Uterus (tissue), 4 donors: ENCODE data around the gene EML6. TPM values are rescaled to one million over a fixed set of nuclear protein-coding genes. Genes with fewer than 3 reads are reported as not detected.

Source experiments
- DNase-seq, 2 donors: peaks; one replicate each; pipeline ENCODE4 v3.0.0-alpha.2; 2019 to 2020
- H3K27ac ChIP-seq, 2 donors: fragments of 200-600 bp; sonication (generic); 1 replicate in 1 of 2; 2 replicates in 1 of 2; pipeline ENCODE4 v1.5.1; 2016 to 2018
- H3K27me3 ChIP-seq, 2 donors: fragments of 200-600 bp; sonication (generic); one replicate each; pipeline ENCODE4 v1.5.1; 2018 to 2019; ENCODE audit warnings: control low read depth in 1 of 2
- H3K36me3 ChIP-seq, 2 donors: fragments of 200-600 bp; sonication (generic); one replicate each; pipeline ENCODE4 v1.5.1; 2019; ENCODE audit warnings: control low read depth in 1 of 2
- H3K4me1 ChIP-seq, 2 donors: fragments of 200-600 bp; sonication (generic); one replicate each; pipeline ENCODE4 v1.5.1; 2018 to 2019; ENCODE audit warnings: control low read depth in 1 of 2
- H3K4me3 ChIP-seq, 2 donors: fragments of 200-600 bp; sonication (generic); 1 replicate in 1 of 2; 2 replicates in 1 of 2; pipeline ENCODE4 v1.5.1; 2018 to 2019; ENCODE audit warnings: mild to moderate bottlenecking in 1 of 2
- H3K9me3 ChIP-seq, 2 donors: fragments of 200-600 bp; sonication (generic); one replicate each; pipeline ENCODE4 v1.5.1; 2019; ENCODE audit warnings: control low read depth in 1 of 2
- CTCF ChIP-seq, 4 experiments: fragments of 200-600 bp in 2 of 4; fragments of 450-650 bp in 2 of 4; sonication (generic) in 2 of 4; IDR thresholded peaks; one replicate each; pipeline ENCODE4 v1.5.1; 2016 to 2019; ENCODE audit warnings: antibody characterized with exemption in 4 of 4, mild to moderate bottlenecking in 2 of 4, moderate library complexity in 1 of 4
- POLR2A ChIP-seq, 2 donors: fragments of 450-650 bp; IDR thresholded peaks; one replicate each; pipeline ENCODE4 v1.6.1; 2016; ENCODE audit warnings: antibody characterized with exemption in 2 of 2, mild to moderate bottlenecking in 1 of 2, moderate library complexity in 1 of 2
- intact Hi-C: fragments of 100-400 bp; cut with DNase I; formaldehyde crosslinking; loops from one replicate; pipeline ENCODE4 v1.15.1; 2023; ENCODE audit warnings: low total_unique reads
- total RNA-seq, 4 donors: library from RNA; depleted of rRNA in 3 of 4; stranded (reverse); fragments of >200 nt in 3 of 4; gene quantifications; one replicate each; pipeline versions ENCODE4 v1.1.0 to v1.2.4, GENCODE V29; 2014 to 2023
- donor health status: DM: yes; HTN: yes; CAD: no.

EML6 gene
- total RNA-seq, 4 donors from 2014 or later, result 0.26 to 2.4 (median 1.5) TPM

- intact Hi-C loops, result no loop called here
- Histone ChIP-seq H3K4me3 (no peak overlapping the region), H3K4me1 (peaks cover 0 to 12% of the 10 kb centered on the region in 2 donors), H3K9me3 (no peaks in the 10 kb centered on the region), H3K36me3 (no peaks in the 10 kb centered on the region), H3K27ac (no peak overlapping the region), H3K27me3 (no peaks in the 10 kb centered on the region)
- no peak for DNase-seq
- TF ChIP-seq POLR2A (IDR thresholded peaks at IDR 0.05) (no peak), CTCF (IDR thresholded peaks at IDR 0.05) (no peak)
Observed at GRCh38 chr2:54979321-54980044, 256.0 kb downstream of the EML6 start.

DNA sequence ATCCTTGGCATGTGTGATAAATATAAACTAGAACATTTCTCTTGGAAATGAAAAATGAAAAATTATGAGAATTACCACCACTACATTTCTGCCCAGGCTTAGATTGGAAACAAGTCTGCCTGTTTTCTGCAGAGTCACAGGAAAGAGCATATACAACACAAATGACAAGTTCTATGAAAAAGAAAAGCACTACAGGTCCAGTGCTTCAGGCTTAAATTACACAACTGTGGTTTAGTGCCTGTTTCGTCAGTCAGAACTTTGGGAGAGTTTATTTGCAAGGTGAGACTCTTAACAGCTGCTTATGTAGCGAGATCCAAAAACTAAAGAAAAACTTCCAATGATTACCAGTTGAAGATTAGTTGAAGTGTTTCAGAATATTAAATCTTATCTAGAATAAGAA lies 257.9 kb downstream of the EML6 start:
- intact Hi-C loops, result no loop called here
- H3K4me3 ChIP-seq, result no peak overlapping the region
- peaks cover 7 to 11% of the 10 kb centered on the region in 2 donors for H3K4me1 ChIP-seq
- no peak for DNase-seq
- H3K9me3 ChIP-seq, result no peaks in the 10 kb centered on the region
- no peak for TF ChIP-seq POLR2A (IDR thresholded peaks at IDR 0.05)
- TF ChIP-seq CTCF (IDR thresholded peaks at IDR 0.05), result no peak
- no peaks in the 10 kb centered on the region for H3K27me3 ChIP-seq
- no peak overlapping the region for H3K27ac ChIP-seq
- no peaks in the 10 kb centered on the region for H3K36me3 ChIP-seq

DNA sequence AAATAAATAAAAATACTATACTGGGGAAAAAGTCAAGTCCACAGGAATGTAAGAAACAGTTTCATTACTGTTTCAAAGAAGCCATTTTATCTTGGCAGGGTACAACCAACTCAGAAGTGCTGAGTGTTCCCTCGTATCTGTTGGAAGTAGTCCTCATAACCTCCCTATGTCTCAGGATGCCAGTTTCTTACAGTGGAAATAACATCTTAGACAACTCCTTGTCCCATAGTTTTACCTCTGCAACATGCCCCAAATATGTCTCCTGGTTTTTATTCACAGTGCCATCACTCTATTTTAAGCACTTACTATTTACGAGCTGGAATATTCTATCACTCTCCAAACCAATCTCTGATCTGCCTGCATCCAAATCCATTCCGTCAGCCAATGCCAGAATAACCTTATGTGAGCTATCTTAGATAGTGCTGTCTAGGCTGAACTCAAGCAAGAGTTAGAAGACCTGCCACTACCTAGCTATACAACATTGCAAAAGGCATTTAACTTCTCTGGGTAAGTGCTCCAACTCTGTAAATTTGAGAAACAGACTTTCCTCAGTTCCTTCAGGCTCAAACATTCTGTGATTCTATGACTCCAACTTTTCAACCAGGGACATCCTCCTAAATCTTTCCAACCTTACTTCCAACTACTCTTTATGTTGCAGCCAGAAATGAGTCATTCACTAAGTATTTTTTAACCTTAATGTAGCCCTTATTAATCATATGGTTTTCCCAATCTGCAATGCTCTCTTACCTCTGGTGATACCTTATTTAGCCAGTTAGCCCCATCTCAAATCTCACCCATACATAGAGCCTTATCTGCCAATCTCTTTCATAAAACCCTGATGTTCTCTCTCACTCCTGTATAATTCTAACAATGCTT lies 260.1 kb downstream of the EML6 start:
- DNase-seq, result no peak
- H3K27me3 ChIP-seq, result no peaks in the 10 kb centered on the region
- H3K4me3 ChIP-seq, result no peak overlapping the region
- no peak overlapping the region for H3K27ac ChIP-seq
- H3K9me3 ChIP-seq, result no peaks in the 10 kb centered on the region
- H3K36me3 ChIP-seq, result no peaks in the 10 kb centered on the region
- intact Hi-C loops, result no loop called here
- no peak for TF ChIP-seq POLR2A (IDR thresholded peaks at IDR 0.05)
- TF ChIP-seq CTCF (IDR thresholded peaks at IDR 0.05), result no peak
- H3K4me1 ChIP-seq, result peaks cover 6 to 11% of the 10 kb centered on the region in 2 donors

- peaks cover 6 to 11% of the 10 kb centered on the region in 2 donors for H3K4me1 ChIP-seq
- TF ChIP-seq CTCF (IDR thresholded peaks at IDR 0.05), result no peak
- TF ChIP-seq POLR2A (IDR thresholded peaks at IDR 0.05), result no peak
- no peaks in the 10 kb centered on the region for H3K27me3 ChIP-seq
- no peaks in the 10 kb centered on the region for H3K36me3 ChIP-seq
- no peak for DNase-seq
- H3K9me3 ChIP-seq, result no peaks in the 10 kb centered on the region
- no peak overlapping the region for H3K27ac ChIP-seq
- intact Hi-C loops, result no loop called here
- no peak overlapping the region for H3K4me3 ChIP-seq
Observed at GRCh38 chr2:54984476-54984875, 261.0 kb downstream of the EML6 start.

DNA sequence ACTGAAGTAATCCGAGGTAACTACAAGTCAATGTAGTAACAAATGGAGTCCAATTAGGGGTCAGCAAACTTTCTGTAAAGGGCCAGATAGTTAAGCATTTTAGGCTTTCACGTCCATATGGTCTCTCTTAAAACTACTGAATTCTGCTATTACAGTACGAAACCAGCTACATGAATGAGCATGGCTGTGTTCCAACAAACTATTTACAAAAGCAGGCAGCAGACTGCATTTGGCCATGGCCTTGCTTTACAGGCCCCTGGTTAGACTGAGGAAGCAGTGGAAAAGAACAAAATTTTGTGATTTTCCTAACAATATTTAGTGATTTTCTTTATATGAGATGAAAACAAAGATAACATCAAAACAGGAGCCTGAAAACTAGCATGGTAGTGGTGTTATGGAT lies 262.8 kb downstream of the EML6 start:
- H3K27me3 ChIP-seq, result no peaks in the 10 kb centered on the region
- no peaks in the 10 kb centered on the region for H3K36me3 ChIP-seq
- intact Hi-C loops, result no loop called here
- H3K9me3 ChIP-seq, result no peaks in the 10 kb centered on the region
- no peak overlapping the region for H3K4me3 ChIP-seq
- peaks cover 6 to 11% of the 10 kb centered on the region in 2 donors for H3K4me1 ChIP-seq
- no peak for DNase-seq
- TF ChIP-seq CTCF (IDR thresholded peaks at IDR 0.05) (no peak), POLR2A (IDR thresholded peaks at IDR 0.05) (no peak)
- no peak overlapping the region for H3K27ac ChIP-seq
